HepG2 (cell line): Measurements from ENCODE around the gene HSPA1L. TPM values are rescaled to one million over a fixed set of nuclear protein-coding genes. Genes with fewer than 3 reads are reported as not detected.
A peak's percentile ranks its signal among the peaks of the same experiment; 100 is the strongest.

ENCODE experiments used
- ARNTL ChIP-seq: sonication (generic); formaldehyde crosslinking; IDR thresholded peaks from 2 replicates; pipeline ENCODE4 v1.4.0; 2020; ENCODE audit warnings: mild to moderate bottlenecking, missing genetic modification reagents
- GATA4 ChIP-seq: sonication (generic); IDR thresholded peaks from 2 replicates; pipeline ENCODE4 v1.6.1; 2016; ENCODE audit warnings: antibody characterized with exemption, low read depth, borderline replicate concordance
- GATAD2A ChIP-seq: IDR thresholded peaks from 2 replicates; pipeline ENCODE4 v1.6.1; 2016
- HNF4A ChIP-seq: sonication (generic); formaldehyde crosslinking; IDR thresholded peaks from 2 replicates; pipeline ENCODE4 v1.4.0; 2020; ENCODE audit warnings: missing genetic modification reagents
- MLLT10 ChIP-seq: sonication (generic); formaldehyde crosslinking; IDR thresholded peaks from 2 replicates; pipeline ENCODE4 v1.4.0; 2020; ENCODE audit warnings: missing genetic modification reagents
- NRL ChIP-seq: sonication (generic); formaldehyde crosslinking; IDR thresholded peaks from 2 replicates; pipeline ENCODE4 v1.5.0; 2020; ENCODE audit warnings: missing genetic modification reagents, mild to moderate bottlenecking, moderate library complexity, borderline replicate concordance
- SETDB1 ChIP-seq: sonication (generic); formaldehyde crosslinking; IDR thresholded peaks from 2 replicates; pipeline ENCODE4 v1.5.1; 2020; ENCODE audit warnings: missing genetic modification reagents, mild to moderate bottlenecking, borderline replicate concordance
- SOX5 ChIP-seq: IDR thresholded peaks from 2 replicates; pipeline ENCODE4 v1.6.1; 2016; ENCODE audit warnings: borderline replicate concordance
- TCF7 ChIP-seq: sonication (generic); IDR thresholded peaks from 2 replicates; pipeline ENCODE4 v1.6.1; 2016; ENCODE audit warnings: antibody characterized with exemption, low read depth
- ZBTB21 ChIP-seq: sonication (generic); formaldehyde crosslinking; IDR thresholded peaks from 2 replicates; pipeline ENCODE4 v1.4.0; 2020; ENCODE audit warnings: missing genetic modification reagents
- ZNF496 ChIP-seq: sonication (generic); formaldehyde crosslinking; IDR thresholded peaks from 2 replicates; pipeline ENCODE4 v1.8.1; 2023; ENCODE audit warnings: mild to moderate bottlenecking, moderate library complexity, missing genetic modification reagents; ENCODE audit not compliant: insufficient replicate concordance
- ZNF567 ChIP-seq: sonication (generic); formaldehyde crosslinking; IDR thresholded peaks from 2 replicates; pipeline ENCODE4 v1.8.1; 2023; ENCODE audit warnings: mild to moderate bottlenecking, missing genetic modification reagents, borderline replicate concordance
- ZNF737 ChIP-seq: sonication (generic); formaldehyde crosslinking; IDR thresholded peaks from 2 replicates; pipeline ENCODE4 v1.5.0; 2020; ENCODE audit warnings: missing genetic modification reagents, mild to moderate bottlenecking, borderline replicate concordance
- ZNF768 ChIP-seq: sonication (generic); formaldehyde crosslinking; IDR thresholded peaks from 2 replicates; pipeline ENCODE4 v1.4.0; 2020; ENCODE audit warnings: missing genetic modification reagents
- ZNF772 ChIP-seq: sonication (generic); formaldehyde crosslinking; IDR thresholded peaks from 2 replicates; pipeline ENCODE4 v1.5.0; 2020; ENCODE audit warnings: mild to moderate bottlenecking, missing genetic modification reagents
- ZNF775 ChIP-seq: sonication (generic); formaldehyde crosslinking; IDR thresholded peaks from 2 replicates; pipeline ENCODE4 v1.4.0; 2020; ENCODE audit warnings: missing genetic modification reagents, mild to moderate bottlenecking, moderate library complexity, borderline replicate concordance
- ZNF878 ChIP-seq: sonication (generic); formaldehyde crosslinking; IDR thresholded peaks from 2 replicates; pipeline ENCODE4 v1.8.1; 2023; ENCODE audit warnings: mild to moderate bottlenecking, missing genetic modification reagents, moderate library complexity
- polyA plus RNA-seq, 8 experiments: library from polyadenylated mRNA; depleted of rRNA in 3 of 8; stranded (reverse) in 7 of 8; unstranded in 1 of 8; fragments of >200 nt; fragmentation: Illumina TruSeq in 4 of 8; extraction: Trizol in 4 of 8; gene quantifications; 2 replicates each; pipeline versions ENCODE4 v1.2.1 to v1.2.3, GENCODE V29; 2011 to 2016; ENCODE audit warnings: low read depth in 4 of 8, missing spikeins in 1 of 8, mixed read lengths in 1 of 8; ENCODE audit not compliant: insufficient read depth in 1 of 8
- total RNA-seq, 5 experiments: library from RNA; depleted of rRNA; stranded (reverse); fragments of >200 nt; fragmentation: Illumina TruSeq; extraction: Trizol; gene quantifications; 2 replicates each; pipeline ENCODE4 v1.2.3, GENCODE V29; 2016; ENCODE audit warnings: low read depth in 1 of 5
- TF ChIP-seq, protein P1 (sequence below), 2 experiments: IDR thresholded peaks; 2 replicates each; pipeline ENCODE4 v1.6.1; 2011 to 2012; ENCODE audit warnings: low read length in 2 of 2, borderline replicate concordance in 1 of 2, low read depth in 1 of 2, mild to moderate bottlenecking in 1 of 2, moderate library complexity in 1 of 2
- TF ChIP-seq, protein P2 (sequence below): sonication (generic); formaldehyde crosslinking; IDR thresholded peaks from 2 replicates; pipeline ENCODE4 v1.8.0; 2022; ENCODE audit warnings: missing genetic modification reagents, mild to moderate bottlenecking, inconsistent platforms, borderline replicate concordance
- TF ChIP-seq, protein P3 (sequence below): IDR thresholded peaks from 2 replicates; pipeline ENCODE4 v1.6.1; 2016; ENCODE audit warnings: missing compliant biosample characterization, missing genetic modification reagents, borderline replicate concordance
- TF ChIP-seq, protein P4 (sequence below): sonication (generic); formaldehyde crosslinking; IDR thresholded peaks from 2 replicates; pipeline ENCODE4 v1.4.0; 2020; ENCODE audit warnings: missing genetic modification reagents, borderline replicate concordance

The HSPA1L gene
- total and polyA plus RNA-seq, 2 of the 13 experiments (the other 11 are each of a cell fraction or from before 2014, with no cell fraction given), result 0.55 to 1.0 TPM

DNA sequence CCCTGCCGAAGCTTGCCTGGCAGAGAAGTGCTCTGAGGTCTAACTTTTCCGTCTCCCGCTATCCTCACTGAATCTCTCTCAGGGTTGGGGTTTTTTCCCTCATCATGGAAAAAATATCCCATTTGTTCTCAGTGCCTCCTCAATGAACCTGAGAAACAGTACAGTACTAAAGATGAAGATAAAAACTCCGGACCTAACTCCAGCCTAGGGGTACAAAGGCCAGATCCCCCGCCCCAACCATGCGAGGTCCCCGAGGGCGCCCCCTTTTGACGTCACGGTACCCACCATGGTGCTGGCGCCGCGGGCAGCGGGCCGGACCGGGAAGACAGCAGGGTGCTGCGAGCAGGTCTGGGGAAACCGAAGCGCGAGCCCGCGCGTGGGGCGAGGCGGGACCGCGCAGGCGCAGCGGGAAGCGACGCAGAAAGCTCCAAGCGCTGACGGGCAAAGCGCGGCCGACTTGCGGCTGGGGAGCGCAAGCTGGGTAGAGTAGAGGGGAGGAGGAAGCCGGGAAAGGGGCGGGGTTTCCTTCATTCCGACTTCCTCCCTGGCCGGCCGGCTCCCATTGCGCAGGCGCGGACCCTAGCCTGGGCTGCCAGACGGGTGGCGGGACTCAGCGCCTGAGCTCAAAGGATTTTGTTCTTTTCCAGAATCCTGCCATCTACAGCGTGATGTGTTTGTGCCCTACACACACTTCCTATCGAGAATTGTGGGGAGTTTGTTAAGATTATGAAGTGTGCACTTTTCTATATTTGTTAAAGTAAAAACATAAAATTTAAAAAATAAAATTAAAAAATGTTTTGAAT is 8.4 kb downstream of the HSPA1L start, which contains the start of gene LSM2 (continued):
- TF ChIP-seq ZNF496, result no peak
- peak; percentile 96 for TF ChIP-seq HNF4A (CRISPR knock-in tag)
- TF ChIP-seq MLLT10 (CRISPR knock-in tag), result no peak
- TF ChIP-seq, protein P1, sequence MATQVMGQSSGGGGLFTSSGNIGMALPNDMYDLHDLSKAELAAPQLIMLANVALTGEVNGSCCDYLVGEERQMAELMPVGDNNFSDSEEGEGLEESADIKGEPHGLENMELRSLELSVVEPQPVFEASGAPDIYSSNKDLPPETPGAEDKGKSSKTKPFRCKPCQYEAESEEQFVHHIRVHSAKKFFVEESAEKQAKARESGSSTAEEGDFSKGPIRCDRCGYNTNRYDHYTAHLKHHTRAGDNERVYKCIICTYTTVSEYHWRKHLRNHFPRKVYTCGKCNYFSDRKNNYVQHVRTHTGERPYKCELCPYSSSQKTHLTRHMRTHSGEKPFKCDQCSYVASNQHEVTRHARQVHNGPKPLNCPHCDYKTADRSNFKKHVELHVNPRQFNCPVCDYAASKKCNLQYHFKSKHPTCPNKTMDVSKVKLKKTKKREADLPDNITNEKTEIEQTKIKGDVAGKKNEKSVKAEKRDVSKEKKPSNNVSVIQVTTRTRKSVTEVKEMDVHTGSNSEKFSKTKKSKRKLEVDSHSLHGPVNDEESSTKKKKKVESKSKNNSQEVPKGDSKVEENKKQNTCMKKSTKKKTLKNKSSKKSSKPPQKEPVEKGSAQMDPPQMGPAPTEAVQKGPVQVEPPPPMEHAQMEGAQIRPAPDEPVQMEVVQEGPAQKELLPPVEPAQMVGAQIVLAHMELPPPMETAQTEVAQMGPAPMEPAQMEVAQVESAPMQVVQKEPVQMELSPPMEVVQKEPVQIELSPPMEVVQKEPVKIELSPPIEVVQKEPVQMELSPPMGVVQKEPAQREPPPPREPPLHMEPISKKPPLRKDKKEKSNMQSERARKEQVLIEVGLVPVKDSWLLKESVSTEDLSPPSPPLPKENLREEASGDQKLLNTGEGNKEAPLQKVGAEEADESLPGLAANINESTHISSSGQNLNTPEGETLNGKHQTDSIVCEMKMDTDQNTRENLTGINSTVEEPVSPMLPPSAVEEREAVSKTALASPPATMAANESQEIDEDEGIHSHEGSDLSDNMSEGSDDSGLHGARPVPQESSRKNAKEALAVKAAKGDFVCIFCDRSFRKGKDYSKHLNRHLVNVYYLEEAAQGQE (IDR thresholded peaks at IDR 0.05; ENCODE audit: borderline replicate concordance in 1 of 2, low read depth in 1 of 2, low read length in 2 of 2), result peak in 1 of 2 experiments; percentile 73; a peak in 2 of 4 replicates
- peak; percentile 92 for TF ChIP-seq NRL (CRISPR knock-in tag)
- TF ChIP-seq SETDB1, result no peak
- peak; percentile 27; the same call in 1 of the 2 replicates for TF ChIP-seq GATA4
- peak; percentile 69; the same call in 1 of the 2 replicates for TF ChIP-seq ARNTL (CRISPR knock-in tag)
- no peak for TF ChIP-seq ZNF567 (CRISPR knock-in tag)
- TF ChIP-seq, protein P2, sequence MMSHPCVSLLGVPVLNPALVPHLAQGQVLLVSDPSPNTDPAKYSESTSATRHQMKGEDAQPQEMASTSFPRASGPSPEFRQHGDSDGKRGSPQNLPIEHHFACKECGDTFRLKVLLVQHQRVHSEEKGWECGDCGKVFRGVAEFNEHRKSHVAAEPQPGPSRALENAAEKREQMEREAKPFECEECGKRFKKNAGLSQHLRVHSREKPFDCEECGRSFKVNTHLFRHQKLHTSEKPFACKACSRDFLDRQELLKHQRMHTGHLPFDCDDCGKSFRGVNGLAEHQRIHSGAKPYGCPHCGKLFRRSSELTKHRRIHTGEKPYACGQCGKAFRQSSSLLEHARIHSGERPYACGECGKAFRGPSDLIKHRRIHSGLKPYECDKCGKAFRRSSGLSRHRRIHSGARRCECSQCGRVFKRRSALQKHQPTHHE (CRISPR knock-in tag), result peak; percentile 93; the same call in 1 of the 2 replicates
- TF ChIP-seq ZNF878 (CRISPR knock-in tag), result 0 out of 2 replicates have a peak, but pooled peaks have one; percentile 68
- TF ChIP-seq GATAD2A (CRISPR knock-in tag), result peak; percentile 76
- TF ChIP-seq TCF7, result no peak
- TF ChIP-seq ZNF737 (CRISPR knock-in tag), result no peak
- TF ChIP-seq, protein P3, sequence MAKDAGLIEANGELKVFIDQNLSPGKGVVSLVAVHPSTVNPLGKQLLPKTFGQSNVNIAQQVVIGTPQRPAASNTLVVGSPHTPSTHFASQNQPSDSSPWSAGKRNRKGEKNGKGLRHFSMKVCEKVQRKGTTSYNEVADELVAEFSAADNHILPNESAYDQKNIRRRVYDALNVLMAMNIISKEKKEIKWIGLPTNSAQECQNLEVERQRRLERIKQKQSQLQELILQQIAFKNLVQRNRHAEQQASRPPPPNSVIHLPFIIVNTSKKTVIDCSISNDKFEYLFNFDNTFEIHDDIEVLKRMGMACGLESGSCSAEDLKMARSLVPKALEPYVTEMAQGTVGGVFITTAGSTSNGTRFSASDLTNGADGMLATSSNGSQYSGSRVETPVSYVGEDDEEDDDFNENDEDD, result peak; percentile 88
- TF ChIP-seq, protein P4, sequence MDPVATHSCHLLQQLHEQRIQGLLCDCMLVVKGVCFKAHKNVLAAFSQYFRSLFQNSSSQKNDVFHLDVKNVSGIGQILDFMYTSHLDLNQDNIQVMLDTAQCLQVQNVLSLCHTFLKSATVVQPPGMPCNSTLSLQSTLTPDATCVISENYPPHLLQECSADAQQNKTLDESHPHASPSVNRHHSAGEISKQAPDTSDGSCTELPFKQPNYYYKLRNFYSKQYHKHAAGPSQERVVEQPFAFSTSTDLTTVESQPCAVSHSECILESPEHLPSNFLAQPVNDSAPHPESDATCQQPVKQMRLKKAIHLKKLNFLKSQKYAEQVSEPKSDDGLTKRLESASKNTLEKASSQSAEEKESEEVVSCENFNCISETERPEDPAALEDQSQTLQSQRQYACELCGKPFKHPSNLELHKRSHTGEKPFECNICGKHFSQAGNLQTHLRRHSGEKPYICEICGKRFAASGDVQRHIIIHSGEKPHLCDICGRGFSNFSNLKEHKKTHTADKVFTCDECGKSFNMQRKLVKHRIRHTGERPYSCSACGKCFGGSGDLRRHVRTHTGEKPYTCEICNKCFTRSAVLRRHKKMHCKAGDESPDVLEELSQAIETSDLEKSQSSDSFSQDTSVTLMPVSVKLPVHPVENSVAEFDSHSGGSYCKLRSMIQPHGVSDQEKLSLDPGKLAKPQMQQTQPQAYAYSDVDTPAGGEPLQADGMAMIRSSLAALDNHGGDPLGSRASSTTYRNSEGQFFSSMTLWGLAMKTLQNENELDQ (CRISPR knock-in tag), result 0 out of 2 replicates have a peak, but pooled peaks have one; percentile 58
- TF ChIP-seq ZNF772 (CRISPR knock-in tag), result peak; percentile 74
- TF ChIP-seq ZBTB21 (CRISPR knock-in tag), result peak; percentile 87
- peak; percentile 92 for TF ChIP-seq ZNF775
- TF ChIP-seq SOX5 (CRISPR knock-in tag), result peak; percentile 54; the same call in 1 of the 2 replicates
- peak; percentile 81 for TF ChIP-seq ZNF768 (CRISPR knock-in tag)
